Epidermal melanocyte (primary cell): Measurements from ENCODE around the gene CPN2.
A peak's percentile ranks its signal among the peaks of the same experiment; 100 is the strongest.

Experiments used
- DNase-seq: peaks from one replicate; pipeline ENCODE4 v3.0.0; 2011; ENCODE audit warnings: low spot score; ENCODE audit not compliant: insufficient read length

The CPN2 gene

GRCh38 chr3:194328942-194329582 is 22.1 kb downstream of the CPN2 start:
- no peak for DNase-seq

GRCh38 chr3:194328053-194328657 is 23.0 kb downstream of the CPN2 start:
- peak; percentile 40 for DNase-seq

DNA sequence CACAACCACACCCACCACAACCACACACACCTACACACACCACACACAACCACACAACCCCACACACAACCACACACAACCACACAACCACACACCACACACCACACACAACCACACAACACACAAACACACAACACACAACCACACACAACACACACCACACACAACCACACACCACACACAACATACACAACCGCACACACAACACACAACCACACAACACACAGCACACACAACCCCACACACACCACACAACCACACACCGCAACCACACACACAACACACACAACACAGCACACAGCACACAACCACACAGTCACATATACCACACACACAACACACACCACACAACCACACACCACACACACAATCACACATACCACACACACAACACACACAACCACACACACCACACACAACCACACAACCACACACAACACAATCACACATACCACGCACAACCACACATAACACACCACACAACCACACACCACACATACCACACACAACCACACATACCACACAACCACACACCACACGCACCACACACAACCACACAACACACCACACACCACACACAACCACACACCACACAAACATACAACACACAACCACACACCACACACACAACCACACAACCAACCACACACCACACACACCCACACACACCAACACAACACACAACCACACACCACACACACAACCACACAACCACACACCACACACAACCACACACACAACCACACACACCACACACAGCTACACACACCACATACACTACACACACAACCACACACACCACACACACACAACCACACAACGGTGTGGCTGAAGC is 23.7 kb downstream of the CPN2 start:
- DNase-seq: no peak

GRCh38 chr3:194326968-194327217 is 24.2 kb downstream of the CPN2 start:
- no peak for DNase-seq

- DNase-seq: no peak
These were observed 24.7 kb downstream of the CPN2 start for GRCh38 chr3:194326192-194326967.

DNA sequence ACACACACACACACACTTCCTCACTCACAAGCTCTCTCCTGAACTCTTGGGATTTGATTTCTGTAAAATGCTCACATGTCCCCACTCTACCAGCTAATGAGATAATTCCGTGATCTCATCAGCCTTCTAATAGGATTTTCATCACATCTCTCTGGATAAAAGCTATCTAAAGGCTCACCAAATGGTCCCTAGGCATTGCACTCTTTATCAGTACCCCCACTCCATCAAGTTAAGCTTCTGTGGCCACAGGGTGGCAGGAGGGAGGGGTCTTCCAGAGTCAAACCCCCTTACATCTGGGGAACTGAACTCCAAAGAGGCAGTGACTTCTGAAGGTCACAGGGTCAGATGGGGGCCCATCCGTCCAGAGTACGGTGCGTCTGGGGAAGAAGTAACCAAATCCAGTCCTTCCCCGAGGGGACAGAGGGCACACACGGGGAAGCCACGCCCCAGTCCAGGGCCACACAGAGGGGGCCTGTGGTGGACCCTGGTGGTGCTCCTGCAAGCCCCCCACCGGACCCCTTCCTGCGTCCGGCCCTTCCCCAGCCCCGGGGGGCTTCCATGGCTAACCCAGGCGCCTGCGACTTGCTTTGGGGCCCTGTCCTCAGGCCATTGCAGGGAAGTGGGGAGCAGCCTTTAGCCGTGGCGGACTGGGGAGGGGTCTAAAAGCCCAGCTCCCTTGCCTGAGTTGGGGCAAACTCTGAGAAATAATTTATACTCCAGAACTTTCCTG is 25.5 kb downstream of the CPN2 start:
- DNase-seq: no peak

DNA sequence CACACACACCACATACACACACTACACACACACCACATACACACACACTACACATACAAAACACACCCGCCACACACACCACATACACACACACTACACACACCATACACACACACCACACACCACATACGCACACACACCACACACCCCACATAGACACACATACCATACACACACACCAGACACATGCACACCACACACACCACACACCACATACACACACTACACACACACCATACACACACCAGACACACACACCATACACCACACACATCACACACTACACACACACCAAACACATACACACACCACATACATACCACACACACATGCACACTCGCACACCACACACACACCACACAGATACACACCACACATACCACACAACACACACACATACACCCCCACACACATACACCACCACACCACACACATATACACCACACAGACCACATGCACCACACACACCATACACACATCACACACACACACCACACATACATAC is 26.3 kb downstream of the CPN2 start:
- DNase-seq: no peak

- no peak for DNase-seq
These were observed 27.1 kb downstream of the CPN2 start for GRCh38 chr3:194323785-194324735.

- DNase-seq: no peak
These were observed 28.4 kb downstream of the CPN2 start for GRCh38 chr3:194322678-194323211.

GRCh38 chr3:194321693-194322640 is 29.2 kb downstream of the CPN2 start:
- no peak for DNase-seq

GRCh38 chr3:194320744-194321243 is 30.3 kb downstream of the CPN2 start:
- DNase-seq: no peak

- no peak for DNase-seq
These were observed 31.0 kb downstream of the CPN2 start for GRCh38 chr3:194320100-194320499.

DNA sequence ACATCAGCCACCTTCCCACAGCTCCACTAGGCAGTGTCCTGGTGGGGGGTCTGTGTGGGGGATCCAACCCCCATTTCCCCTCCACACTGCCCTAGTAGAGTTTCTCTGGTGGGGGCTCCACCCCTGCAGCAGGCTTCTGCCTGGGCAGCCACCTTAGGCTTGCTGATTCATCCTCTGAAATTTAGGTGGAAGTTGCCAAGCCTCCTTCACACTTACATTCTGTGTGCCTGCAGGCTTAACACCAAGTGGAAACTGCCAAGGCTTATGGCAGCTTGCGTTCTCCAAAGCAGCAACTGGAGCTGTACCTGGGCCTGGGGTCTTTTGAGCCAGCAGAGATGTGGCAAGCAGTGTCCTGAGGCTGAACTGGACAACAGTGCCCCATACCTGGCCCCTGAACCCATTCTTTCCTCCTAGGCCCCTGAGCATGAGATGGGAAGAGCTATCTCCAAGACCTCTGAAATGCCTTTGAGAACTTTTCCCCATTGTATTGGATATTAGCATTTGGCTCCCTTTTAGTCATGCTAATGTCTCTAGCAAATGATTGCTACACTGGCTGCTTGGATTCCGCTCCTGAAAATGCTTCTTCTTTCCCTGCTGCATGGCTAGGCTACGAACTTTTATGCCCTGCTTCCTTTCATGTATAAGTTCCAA is 32.5 kb downstream of the CPN2 start:
- DNase-seq: no peak

- no peak for DNase-seq
These were observed 34.2 kb downstream of the CPN2 start for GRCh38 chr3:194316918-194317317.

GRCh38 chr3:194315965-194316361 is 35.2 kb downstream of the CPN2 start:
- DNase-seq: no peak

DNA sequence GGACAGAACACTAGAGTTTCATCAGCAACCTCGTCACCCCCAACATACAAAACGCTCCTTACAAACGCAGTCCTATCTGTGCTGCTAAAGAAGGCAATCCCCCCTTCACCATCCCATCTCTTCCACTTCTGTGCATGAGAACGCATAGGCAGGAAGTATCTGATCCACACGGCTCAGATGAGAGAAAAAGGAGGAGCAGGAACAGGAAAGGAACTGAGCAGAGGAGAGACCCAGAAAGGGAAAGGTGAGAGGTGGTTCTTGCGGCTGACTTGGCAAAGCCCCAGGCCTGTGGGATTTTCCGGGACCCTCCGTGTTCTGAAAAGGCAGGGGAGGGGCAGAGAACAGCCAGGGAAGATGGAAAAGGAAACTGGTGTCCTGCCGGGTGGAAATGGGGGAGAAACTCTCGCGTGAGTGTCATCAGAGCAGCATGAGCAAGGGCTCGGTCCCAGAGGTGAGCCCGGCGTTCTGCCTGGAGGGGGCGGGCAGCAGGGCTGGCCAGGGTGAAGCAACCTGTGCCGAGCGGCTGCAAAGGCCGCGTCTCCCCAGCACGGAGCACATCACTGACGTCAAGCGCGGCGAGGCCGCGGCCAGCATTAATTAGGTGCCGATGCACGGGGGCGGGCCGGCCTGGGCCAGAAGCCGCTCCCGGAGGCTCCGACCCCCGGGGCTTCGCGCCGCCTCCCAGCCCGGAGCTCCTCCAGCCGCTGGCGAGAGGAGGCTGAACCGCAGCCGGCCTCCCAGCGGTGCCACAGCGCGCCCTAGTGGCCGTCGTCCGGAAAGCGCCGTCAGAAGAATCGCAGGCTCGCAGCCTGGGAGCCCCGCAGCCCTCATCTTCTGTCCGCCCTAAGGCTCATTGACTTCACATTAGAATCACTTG is 35.8 kb downstream of the CPN2 start:
- DNase-seq: peak; percentile 83
